NCI-H128 (cell line): ENCODE data around the gene HEBP2.

ENCODE experiments used
- DNase-seq: peaks from one replicate; lab custom pipeline; 2025; ENCODE audit not compliant: unreplicated experiment; lab: John Stamatoyannopoulos, UW

The HEBP2 gene

DNA sequence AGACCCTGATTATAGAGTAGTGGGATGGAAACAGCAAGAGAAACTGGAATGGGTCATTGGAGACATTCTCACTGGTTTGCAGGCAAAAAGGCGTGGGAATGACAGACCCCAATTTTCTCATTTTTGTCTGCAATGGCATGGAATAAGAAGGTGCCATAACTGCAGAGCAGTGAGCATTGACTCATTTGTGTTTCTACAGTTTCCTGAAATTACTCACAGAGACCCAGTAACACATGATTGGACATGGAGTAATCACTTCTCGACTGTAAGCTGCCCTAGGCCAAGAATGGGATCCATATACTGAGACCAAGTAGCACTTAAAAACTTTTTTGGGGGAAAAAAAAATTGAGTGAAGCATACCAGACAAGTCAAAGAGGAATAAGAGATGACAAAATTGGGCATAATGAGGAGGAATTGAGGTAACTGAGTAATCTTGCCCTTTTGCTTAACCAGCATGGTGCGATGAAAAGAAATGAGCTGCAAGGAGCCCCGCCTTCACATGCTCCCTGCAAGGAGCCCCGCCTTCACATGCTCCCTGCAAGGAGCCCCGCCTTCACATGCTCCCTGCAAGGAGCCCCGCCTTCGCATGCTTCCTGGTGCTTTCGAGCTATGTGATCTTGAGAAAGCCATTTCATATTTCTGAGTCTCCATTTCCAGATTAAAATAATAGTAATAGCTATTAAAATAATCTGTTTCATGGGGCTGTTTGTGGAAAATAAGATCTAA lies 51.1 kb downstream of the HEBP2 start:
- DNase-seq, result no peak

DNA sequence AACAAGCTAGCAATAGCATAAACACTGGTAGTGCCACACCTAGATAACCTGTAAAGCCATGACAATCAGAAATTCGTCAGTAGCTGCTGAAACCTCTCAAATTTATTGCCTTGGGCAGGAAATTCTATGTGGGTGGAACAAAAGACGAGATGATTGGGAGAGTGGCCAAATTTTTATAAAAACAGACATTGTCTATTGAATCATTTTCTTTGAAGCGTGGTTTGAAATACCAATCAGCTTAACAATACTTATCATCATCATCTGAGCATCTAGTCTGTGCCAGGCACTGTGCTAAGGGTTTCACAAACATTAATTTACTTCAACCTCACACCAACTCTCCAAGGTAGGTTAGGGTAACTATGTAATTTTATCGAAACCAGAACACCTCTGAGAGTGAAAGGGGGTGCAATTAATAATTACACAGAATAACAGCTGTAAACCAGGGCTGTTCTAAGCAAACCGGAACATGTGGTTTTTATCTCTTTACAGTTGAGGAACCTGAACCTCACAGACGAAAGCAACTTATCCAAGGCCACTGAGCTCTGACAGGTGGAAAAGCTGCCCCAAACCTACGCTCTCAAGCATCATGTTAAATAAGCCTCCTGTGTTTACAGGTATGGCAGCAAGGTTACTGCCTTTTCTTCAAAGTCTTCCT lies 51.9 kb downstream of the HEBP2 start:
- DNase-seq, result no peak

GRCh38 chr6:138456401-138456790 lies 52.4 kb downstream of the HEBP2 start:
- no peak for DNase-seq

GRCh38 chr6:138461647-138462046 lies 57.6 kb downstream of the HEBP2 start:
- no peak for DNase-seq

- DNase-seq, result no peak
These were observed 60.1 kb downstream of the HEBP2 start for GRCh38 chr6:138464085-138464484.

- no peak for DNase-seq
These were observed 61.1 kb downstream of the HEBP2 start for GRCh38 chr6:138465007-138465645.

DNA sequence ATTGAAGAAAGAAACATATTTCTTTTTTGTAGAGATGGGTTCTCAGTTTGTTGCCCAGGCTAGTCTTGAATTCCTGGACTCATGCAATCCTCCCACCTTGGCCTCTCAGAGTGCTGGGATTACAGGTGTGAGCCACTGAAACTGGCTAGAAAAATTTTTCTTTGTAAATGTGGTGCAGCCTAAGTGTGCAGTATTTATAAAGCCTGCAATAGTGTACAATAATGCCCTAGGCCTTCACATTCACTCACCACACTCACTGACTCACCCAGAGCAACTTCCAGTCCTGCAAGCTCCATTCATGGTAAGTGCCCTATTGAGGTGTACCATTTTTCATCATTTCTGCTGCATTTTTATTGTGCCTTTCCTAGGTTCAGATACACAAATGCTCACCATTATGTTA lies 63.9 kb downstream of the HEBP2 start:
- no peak for DNase-seq

- DNase-seq, result no peak
These were observed 64.4 kb downstream of the HEBP2 start for GRCh38 chr6:138468320-138469015.
